Glomerular visceral epithelial cell (primary cell): ENCODE results near the gene KPNB1.
A peak's percentile ranks its signal among the peaks of the same experiment; 100 is the strongest.

Experiments
- DNase-seq: peaks from one replicate; pipeline ENCODE4 v3.0.0-alpha.2; 2016; ENCODE audit errors: extremely low spot score

Gene KPNB1

DNA sequence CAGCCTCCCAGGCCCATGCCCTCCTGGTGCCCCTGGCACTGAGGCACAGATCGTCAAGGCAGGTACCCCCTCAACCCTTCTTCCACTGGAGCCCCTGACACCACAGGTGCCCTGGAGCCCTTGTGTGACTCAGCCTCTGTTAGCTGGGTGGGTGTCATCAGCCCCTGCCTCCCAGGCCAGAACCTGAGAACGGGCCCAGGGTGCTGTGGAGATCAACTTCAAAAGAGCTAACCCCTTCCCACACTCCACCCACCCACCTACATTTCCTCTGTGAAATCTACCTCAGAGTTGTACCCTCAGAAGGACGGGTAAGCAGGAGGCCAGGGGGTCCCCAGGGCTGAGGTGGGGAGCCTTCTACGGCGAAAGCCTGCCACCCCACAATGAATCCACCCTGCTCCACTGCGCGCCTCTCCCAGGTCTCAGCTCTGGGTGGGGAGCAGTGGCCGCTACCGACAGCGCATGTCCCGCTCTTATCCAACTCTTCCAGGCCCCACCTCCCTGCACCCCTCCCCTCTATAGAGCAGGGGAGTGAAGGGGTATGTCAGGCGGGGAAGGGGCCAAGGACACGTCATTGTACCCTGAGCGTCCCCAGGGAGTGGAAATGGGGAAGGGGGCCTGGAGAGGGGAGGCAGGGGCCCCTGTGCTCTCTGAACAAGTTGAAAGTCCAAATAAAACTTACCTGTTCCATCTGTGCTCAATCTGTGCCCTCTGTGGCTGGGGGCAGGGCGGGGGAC is 61.8 kb downstream of the KPNB1 start:
- DNase-seq: no peak

DNA sequence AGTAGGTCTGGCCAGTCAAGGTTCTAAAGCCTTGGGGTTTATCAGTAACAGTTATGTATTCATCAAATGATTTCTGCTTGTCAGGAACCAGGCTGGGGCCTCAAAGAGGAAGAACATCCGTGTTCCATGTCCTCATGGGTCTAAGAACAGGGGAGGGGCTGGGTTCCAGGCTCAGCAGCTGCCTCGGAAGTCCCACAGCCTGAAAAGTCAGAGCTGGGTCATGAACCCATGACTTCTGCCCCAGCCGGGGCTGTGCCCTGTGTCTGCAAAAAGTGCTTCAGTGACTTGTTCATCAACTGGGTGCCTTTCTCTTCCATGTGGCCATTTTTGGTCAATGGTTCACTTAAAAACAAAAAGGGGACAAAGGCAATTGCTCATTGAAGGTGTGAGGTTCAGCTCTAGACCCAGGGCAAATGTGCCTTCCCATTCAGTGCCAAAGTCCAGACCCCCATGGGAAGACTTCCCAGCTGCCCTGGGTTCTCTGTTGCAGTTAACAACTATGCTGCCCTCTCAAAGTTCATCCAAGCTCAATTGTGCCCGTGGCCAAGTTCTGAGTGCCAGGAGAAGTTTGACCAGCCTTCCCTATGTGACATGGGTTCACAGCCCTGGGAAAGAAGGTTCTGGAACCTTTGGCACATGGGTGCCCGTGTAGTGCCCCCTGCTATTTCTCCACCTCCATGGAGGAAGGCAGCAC is 62.8 kb downstream of the KPNB1 start:
- DNase-seq: no peak

DNA sequence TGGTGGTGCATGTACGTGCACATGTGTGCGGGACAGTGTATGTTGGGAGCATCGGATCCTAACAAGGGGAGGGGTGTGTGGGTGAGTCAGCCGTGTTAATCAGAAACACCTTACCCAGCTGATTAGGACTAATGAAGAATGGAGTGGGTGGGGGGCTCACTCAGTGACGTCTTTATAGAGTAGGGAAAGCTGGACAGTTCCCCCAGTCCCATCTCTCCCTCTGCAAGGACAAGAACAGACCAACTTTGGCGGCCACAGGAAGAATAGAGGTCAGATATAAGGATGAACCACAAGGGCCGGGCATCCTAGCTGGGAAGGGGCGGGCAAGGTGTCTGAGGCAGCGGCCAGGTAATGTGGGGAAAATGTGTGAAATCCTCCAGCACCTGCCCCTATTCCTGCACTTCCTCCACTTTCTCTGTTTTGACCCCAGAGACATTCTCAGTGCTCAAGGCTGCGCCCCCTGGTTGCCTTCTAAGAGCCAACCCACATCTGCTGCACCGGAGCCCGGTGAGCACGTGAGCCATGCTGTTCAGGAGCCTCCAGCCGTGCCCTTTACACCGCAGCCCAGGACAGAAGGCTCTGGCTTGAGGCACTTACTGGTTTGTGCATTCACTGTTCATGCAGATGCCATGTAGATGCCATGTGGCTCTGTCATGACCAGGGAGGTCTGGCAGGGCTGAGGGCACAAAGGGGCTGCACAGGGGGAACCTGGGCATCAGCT is 64.4 kb downstream of the KPNB1 start:
- no peak for DNase-seq

DNA sequence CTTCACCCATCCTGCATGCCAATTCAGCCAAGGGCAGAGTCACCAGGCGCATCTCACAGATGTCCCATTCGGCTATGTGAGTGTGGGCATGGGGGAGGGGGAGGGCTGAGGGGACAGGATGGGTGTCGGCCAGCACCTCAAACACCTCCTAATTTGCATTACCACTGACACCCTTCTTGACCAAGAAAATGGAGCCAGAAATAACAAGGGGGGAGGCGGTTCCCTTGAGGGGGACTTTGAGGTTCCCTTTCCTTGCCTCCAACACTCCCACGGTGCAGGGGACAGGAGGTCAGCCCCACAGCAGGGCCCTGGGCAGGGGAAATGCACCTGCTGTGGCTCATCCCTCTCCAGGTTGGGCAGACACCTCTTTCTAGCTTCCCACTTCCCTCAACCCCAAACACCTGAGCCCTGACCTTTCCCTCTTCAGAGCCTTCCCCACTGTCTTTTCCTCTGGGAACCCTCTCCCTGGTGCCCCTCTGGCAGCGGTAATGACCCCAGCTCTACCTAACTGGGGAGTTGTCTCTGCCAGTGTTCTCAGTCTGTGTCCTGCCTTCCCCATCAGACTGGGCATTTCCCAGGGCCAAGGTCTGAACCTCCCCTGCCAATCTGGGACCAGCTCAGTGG is 65.2 kb downstream of the KPNB1 start:
- DNase-seq: no peak

DNA sequence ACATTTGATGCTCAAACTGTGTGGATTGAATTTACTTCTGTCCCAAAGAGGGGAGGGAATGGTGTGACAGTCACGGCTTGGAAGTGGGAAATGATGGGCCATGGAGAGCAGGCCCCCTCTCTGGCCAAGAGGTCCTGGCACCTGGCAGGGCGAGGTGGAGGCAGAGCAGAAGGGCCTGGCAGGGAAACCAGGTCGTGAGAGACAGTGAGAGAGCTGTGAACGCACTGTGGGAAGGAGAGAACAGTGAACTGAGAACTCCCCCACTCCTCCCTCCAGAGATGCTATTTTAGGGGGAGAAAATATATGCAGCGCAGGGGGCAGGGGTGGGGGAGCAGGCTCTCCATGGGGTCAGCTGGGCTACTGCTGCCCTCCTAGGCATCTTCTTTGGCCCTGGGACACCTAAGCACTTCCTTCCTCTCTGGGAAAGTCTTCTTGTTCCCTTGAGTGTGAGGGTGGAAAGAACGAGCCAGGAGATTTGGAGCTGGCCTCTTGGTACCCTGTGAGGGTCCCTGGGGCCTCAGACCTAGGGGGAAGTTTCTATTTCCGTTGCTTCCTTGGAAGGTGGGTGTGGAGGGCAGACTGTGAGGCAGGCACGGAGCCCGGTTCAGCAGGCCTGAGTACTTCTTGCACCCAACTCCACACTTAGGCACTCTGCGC is 66.1 kb downstream of the KPNB1 start:
- no peak for DNase-seq

DNA sequence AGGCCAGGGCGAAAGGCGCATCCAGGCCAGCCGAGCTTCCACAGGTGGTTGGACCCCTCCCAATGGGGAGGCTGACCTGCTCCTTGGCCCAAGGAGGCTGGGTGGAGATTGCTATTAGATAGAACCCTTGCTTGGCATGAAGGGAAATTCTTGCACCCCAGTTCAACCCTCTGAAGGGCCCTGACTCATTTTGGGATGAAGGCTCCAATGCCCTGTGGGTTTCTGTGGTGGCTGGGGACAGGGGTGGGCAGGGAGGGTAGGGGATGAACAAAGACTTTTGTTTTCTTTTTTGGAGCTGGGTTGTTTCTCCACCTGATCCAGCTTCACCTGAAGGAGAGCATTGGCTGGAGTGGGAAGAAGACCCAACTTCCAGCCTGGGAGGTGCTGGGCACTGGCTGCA is 66.7 kb downstream of the KPNB1 start:
- no peak for DNase-seq

DNA sequence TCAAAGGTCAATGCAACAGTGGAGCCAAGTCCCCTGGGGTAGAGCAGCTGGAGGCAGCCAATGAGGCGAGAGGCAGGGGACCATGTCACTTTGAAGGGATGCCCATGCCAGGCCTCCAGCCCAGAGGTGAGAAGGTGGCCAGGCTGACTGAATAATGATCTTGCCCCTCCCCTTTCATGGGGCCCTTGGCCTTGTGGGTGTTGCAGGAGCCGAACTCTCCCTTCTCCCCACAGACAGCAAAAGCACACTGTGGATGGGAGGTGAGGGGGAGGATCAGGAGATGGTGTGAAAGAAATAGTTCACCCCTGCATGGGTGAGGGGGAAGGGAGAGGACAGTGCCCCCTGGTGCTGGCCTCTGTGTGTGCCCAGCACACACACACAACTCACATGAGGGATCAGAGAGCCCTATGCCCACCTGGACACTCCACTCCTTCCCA is 67.6 kb downstream of the KPNB1 start:
- no peak for DNase-seq

DNA sequence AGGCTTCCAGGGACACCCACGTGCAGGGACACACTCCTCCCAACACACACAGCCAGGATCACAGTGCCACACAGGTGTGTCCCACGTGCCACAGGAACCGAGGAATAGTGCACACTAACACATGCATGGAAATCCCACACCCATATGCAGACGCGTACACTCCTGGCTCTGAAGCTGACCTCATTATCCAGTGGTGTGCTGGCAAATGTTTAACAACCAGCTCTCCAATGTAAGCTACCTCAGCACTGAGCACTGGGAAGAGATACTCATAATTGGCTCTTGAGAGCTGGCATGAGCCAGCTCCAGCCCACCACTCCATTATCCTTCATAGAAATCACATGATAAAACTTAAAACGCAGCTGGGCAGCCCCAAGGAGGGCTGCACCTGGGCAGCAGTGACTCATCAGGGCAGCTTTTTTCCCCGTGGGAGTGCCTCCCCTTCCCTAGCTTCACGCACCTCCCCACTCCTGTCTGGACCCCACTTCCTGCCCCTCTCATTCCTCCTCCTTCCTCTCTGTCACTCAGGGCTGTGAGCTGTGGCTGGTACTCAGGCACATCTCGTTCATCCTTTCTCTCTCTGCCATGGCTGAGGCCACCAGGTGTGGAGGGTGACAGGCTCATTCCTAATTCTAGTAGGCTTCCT is 68.4 kb downstream of the KPNB1 start:
- peak; percentile 72 for DNase-seq

DNA sequence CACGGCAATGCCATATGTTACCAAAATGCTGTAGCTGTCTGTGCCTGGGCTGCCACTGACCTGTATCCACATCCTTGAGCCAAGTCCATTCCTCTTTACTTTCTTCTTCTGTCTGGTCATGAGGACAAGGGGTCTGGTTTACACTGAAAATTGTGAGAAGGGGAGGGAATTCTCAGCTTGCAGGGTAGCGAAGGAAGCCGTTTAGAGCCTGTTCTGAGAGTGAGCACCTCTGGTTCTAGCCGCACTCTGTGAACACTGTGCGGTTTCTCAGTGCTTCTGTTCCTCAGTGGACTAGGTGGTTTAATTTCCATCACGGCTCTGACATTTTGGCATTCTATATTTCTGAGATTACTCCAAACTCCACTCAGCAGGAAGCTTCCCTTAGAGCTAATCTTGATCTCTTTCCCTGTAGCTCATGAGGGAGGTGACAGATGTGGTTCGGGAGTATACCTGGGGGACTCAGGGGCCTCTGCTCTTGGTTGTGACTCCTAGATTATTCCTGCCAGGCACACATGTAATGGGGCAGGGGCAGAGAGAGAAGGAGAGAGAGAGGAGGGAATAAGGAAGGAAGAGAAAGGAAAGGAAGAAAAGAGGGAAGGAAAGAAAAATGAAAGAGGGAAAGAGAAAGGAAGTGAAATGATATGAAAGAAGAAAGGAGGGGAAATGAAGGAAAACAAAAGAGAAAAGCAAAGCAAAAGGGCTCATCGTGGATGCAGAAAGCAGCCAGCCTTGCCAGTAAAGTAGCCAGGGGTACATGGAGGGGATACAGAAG is 69.1 kb downstream of the KPNB1 start:
- DNase-seq: no peak

DNA sequence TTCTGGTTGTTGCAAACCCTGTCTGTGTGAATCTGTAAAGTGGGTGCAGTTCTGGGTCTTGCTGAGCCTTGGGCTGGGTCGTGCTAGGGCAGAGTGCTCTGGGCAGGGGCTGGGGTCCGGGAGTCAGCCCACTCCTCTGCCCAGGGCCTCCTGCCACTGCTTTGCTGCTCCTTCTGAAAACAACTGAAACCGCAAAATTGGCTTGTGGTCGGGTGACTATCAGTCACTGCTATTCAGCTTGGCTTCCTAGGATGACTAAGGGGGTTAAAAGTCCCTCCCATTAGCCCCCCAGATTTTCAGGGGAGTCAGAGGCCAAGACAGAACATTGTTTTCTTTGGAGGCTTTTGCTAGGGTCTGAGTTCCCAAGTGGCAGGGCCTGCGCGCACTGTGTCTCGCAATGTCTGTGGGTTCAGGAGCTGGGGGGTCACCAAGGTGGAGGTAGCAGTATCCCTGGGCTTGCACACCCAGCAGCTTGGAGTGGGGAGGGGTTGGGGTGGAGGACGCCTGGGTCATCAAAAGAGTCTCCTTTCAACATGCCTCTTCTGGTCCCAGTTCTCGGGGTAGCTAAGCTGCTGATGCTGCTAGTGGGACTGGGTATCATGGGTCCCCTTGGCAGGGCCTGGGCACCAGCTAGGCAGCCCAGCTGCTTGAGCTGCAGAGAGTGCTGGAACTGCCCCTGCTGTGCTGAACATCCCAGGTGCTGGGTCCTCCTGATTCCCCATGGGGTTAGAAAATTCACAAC is 69.9 kb downstream of the KPNB1 start:
- peak; percentile 74 for DNase-seq

DNA sequence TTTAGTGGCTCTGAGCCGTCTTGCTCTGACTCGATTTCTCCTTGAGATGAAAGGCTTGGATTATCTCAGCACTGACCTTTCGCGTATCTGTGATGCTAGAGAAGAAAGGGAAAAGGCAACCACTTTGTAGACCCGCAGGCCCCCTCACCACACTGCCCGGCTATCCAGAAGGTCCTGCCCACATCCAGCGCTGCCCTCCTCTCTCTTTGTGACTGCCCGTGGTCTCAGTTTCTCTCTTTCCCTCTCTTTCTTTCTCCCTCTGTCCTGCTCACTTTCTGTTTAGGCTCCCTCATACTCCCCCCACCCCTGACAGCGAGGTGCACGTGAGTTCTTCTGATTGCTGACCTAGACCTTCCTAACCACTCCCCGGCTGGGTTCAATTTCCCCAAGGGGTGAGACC is 70.5 kb downstream of the KPNB1 start:
- DNase-seq: no peak

DNA sequence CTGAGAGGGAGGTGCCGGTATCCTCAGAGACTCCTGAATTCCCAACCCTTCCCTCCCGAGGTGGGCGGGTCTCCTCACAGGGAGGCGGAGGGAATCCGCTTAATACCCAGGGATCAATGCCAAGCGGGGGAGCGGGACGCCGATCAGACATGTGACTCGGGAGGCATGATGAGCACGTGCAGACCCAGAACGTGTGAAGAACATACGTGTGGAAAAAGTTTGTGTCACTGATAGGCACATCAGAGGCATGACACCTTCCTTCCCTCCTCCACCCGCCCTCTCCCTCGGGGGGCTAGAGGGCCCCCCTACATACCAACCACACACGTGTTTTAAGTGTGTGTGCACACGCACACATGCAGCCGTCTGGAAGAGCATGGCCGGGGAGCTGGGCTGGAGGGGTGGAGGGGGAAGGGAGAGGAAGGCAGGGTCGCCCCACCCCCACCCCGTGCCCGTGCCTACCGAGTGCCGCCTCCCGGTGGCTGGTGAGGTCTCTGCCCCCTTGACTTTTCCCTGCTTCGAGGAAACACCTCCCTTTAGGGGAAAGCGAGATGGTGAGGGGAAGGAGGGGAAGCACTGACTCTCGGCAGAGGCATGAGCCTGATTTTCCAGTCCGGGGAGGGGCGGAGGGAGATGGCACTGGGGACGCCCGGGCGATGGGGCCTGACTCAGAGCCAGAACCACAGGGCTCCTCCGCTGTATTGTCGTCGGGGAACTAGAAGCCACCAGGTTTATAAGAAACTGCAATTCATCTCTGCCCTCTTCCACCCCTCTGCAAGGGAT is 71.2 kb downstream of the KPNB1 start:
- DNase-seq: peak; percentile 44

DNA sequence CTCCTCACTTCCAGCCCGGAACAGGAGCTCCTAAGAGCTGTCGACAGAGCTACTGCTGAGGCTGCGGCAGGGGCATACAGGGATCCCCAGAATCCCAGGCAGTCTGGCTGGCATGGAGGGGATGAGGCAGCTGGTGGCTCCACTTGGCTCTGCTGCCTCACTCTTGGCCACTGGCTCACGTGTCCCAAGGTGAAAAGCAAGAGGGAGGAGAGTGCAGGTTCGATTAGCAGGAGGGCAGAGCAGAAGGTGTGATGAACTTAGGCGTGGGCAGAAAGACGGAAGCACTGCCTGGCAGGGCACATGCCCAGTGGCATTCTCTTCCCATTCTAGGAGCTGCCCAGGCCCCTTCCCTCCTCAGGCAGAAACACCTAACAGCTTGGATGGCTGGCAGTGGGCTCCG is 72.0 kb downstream of the KPNB1 start:
- no peak for DNase-seq

DNA sequence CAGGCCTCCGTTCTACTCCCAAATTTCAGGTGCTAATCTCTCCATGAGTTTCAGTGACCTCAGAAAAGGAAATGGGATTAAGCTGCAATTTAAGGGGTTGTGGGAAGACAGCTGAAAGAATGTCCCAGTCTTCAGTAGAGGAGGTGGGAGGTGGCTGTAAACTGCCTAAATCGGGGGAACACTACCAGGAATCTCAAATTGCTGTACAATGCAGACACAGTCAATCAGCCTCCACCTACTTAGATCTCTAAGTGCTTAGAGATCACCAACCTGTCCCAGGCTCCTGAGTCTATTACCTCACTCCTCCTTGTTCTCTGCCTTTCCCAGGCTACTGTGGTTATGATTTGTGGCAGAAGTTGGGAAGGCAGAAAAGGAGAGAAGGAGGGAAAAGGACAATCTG is 75.0 kb downstream of the KPNB1 start:
- DNase-seq: no peak

DNA sequence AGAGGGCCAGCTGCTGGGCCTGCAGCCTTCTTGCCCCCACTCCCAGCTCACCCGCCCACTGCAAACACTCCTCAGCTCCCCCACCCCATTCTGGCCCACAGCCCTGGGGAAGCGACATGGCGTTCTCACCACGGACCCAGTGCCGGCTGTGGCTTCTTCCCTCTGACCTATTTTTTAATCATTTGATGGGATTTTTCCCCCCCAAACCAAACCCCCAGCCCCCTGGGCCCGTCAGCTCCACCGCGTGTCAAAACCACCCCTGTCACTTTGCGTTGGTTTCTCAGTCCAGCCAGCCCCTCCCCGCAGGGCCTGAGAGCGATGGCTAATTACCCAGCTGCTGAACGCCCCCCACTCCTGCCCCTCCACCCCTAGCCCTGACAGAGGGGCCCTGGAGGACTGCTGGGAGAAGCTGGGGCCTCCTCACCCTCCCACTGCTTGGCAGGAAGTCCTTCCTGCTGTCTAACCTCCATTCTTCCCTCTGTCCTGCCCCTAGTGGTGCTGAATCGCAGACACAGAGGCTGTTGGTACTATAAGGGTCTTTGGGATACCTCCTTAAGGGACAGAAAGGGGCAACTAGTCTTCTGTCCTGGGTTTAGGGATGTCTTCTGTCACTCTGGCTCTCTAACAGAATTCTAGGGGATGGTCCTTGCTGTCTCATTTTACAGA is 75.9 kb downstream of the KPNB1 start:
- no peak for DNase-seq

DNA sequence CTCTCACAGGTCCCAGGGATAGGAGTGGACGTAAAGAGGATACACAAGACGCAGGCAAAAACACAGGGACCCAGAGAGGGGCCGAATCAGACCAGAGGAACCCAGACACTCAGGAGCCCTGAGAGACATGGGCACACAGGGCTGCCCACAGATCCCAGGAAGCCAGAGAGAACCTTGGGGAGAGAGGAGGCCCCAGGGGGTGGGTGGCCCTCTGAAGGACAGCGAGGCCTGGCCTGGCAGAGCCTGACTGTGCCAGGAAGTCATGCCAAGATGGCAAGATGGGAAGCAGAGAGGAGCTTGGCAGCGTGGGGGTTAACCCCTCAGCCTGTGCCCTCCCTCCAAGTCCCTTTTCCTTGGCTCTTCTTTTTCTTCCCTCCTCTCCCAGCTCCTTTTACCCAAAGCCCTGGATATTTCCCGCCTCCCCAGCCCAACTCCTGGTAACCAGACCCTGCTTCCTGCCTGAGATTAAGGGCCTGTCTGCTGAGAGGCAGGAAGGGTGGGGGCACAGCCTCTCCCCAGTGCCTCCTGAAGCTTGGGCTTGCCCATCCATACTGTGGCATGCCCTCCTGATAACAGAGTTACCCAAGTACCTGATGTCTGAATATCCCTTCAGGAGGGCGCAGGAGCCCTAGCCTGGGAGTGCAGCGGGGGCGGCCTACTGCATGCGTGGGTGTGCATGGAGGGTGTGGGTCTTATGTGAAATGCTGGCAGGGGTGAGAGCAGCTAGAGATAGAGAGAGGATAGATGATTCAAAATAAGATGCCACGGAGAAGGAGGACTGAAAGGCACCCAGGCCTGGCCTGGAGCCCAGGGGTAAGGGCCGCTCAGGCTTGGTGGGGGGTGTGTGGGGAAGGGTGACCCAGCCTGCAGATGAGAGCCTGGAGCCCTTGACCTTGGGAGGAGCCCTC is 77.3 kb downstream of the KPNB1 start:
- DNase-seq: no peak

DNA sequence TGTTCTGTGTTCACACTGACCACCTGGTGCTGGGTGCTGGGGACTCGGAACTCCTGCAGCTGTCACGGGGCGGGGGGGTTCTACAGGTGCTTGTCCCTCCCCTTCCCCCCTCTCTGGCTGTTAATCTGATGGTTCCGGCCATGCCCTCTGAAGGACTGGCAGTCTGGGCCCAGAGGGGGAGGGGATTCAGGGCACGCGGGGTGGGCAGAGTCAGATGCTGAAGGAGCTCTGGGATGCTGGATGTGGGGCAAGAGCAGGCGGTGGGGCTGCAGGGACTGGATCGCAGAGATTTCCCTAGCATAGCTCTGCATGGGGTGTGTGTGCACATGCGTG is 78.0 kb downstream of the KPNB1 start:
- DNase-seq: no peak
